K562 (cell line): ENCODE data around the gene KIAA0513. TPM values are rescaled to one million over a fixed set of nuclear protein-coding genes. Genes with fewer than 3 reads are reported as not detected.

Source experiments
- CBX1 ChIP-seq: sonication (generic); IDR thresholded peaks from 2 replicates; pipeline ENCODE4 v1.6.1; 2016; ENCODE audit warnings: antibody characterized with exemption, low read depth, mild to moderate bottlenecking
- CBX2 ChIP-seq: fragments of 200-600 bp; sonication (generic); IDR thresholded peaks from one replicate; pipeline ENCODE4 v1.6.1; 2012; ENCODE audit warnings: mild to moderate bottlenecking, low read length, inconsistent platforms; ENCODE audit not compliant: insufficient read depth, poor library complexity, severe bottlenecking
- CHD4 ChIP-seq: fragments of 200-600 bp; sonication (generic); IDR thresholded peaks from 3 replicates; pipeline ENCODE4 v1.6.1; 2012; ENCODE audit warnings: low read depth, mild to moderate bottlenecking, mixed read lengths, low read length, inconsistent platforms; ENCODE audit not compliant: insufficient read depth, insufficient replicate concordance, poor library complexity, severe bottlenecking
- CREBBP ChIP-seq: IDR thresholded peaks from one replicate; pipeline ENCODE4 v1.6.1; 2012; ENCODE audit warnings: low read depth, mild to moderate bottlenecking, control low read depth, inconsistent platforms, low read length
- KDM1A ChIP-seq, 2 experiments: fragments of 450-650 bp; IDR thresholded peaks; 2 replicates each; pipeline ENCODE4 v1.6.1; 2016; ENCODE audit warnings: mild to moderate bottlenecking in 2 of 2
- PCBP1 ChIP-seq: fragments of 200-400 bp; formaldehyde crosslinking; IDR thresholded peaks from 2 replicates; pipeline ENCODE4 v1.6.1; 2018; ENCODE audit warnings: mild to moderate bottlenecking, low read depth, low read length; ENCODE audit not compliant: poor library complexity, severe bottlenecking
- PTBP1 ChIP-seq: fragments of 200-400 bp; formaldehyde crosslinking; IDR thresholded peaks from 2 replicates; pipeline ENCODE4 v1.6.1; 2017; ENCODE audit warnings: low read depth, low read length
- ZNF12 ChIP-seq: sonication (generic); formaldehyde crosslinking; IDR thresholded peaks from 2 replicates; pipeline ENCODE4 v1.4.0; 2020; ENCODE audit warnings: mild to moderate bottlenecking, missing genetic modification reagents
- ZNF589 ChIP-seq: fragments of 200-800 bp; sonication (Bioruptor generic); IDR thresholded peaks from 2 replicates; pipeline ENCODE4 v1.6.1; 2016; ENCODE audit warnings: low read depth, missing genetic modification characterization, missing compliant biosample characterization
- polyA plus RNA-seq, 8 experiments: library from polyadenylated mRNA; depleted of rRNA in 4 of 8; stranded (reverse) in 5 of 8; unstranded in 3 of 8; fragments of >200 nt; fragmentation: Nextera tagmentation in 2 of 8; fragmentation: Illumina TruSeq in 1 of 8; extraction: Ambion mirVana in 2 of 8; extraction: Trizol in 1 of 8; gene quantifications; 2 replicates each; pipeline versions ENCODE4 v1.2.1 to v1.2.3, GENCODE V29; 2011 to 2014; ENCODE audit warnings: inconsistent platforms in 1 of 8, missing spikeins in 1 of 8
- total RNA-seq, 7 experiments: library from RNA; depleted of rRNA in 6 of 7; stranded (reverse); fragments of >200 nt in 6 of 7; fragmentation: Illumina TruSeq in 2 of 7; extraction: Trizol in 2 of 7; gene quantifications; 2 replicates each; pipeline versions ENCODE4 v1.2.1 to v1.2.3, GENCODE V29; 2011 to 2021; ENCODE audit warnings: low replicate concordance in 1 of 7
- TF ChIP-seq, protein P1 (sequence below): fragments of 200-400 bp; formaldehyde crosslinking; IDR thresholded peaks from 2 replicates; pipeline ENCODE4 v1.6.1; 2017; ENCODE audit warnings: mild to moderate bottlenecking, low read depth, low read length, moderate library complexity
- TF ChIP-seq, protein P2 (sequence below), 2 experiments: fragments of 250-450 bp in 1 of 2; fragments of 450-650 bp in 1 of 2; sonication (Bioruptor Pico) in 1 of 2; IDR thresholded peaks; 2 replicates each; pipeline versions ENCODE4 v1.6.1 to v1.8.0; 2016 to 2021; ENCODE audit warnings: mild to moderate bottlenecking in 2 of 2, moderate library complexity in 2 of 2, missing compliant biosample characterization in 1 of 2, missing genetic modification characterization in 1 of 2
- TF ChIP-seq, protein P3 (sequence below): sonication (generic); formaldehyde crosslinking; IDR thresholded peaks from 2 replicates; pipeline ENCODE4 v1.8.1; 2023; ENCODE audit warnings: missing genetic modification reagents, mild to moderate bottlenecking, borderline replicate concordance
- TF ChIP-seq, protein P4 (sequence below), 2 experiments: fragments of 450-650 bp; IDR thresholded peaks; 2 replicates each; pipeline ENCODE4 v1.6.1; 2018; ENCODE audit warnings: mild to moderate bottlenecking in 2 of 2, low read depth in 1 of 2; ENCODE audit not compliant: partially characterized antibody in 2 of 2

KIAA0513 gene
- total and polyA plus RNA-seq, 9 of the 15 experiments (the other 6 are each of a cell fraction or from before 2014, with no cell fraction given): 0.18 to 13.7 (median 10.2) TPM

DNA sequence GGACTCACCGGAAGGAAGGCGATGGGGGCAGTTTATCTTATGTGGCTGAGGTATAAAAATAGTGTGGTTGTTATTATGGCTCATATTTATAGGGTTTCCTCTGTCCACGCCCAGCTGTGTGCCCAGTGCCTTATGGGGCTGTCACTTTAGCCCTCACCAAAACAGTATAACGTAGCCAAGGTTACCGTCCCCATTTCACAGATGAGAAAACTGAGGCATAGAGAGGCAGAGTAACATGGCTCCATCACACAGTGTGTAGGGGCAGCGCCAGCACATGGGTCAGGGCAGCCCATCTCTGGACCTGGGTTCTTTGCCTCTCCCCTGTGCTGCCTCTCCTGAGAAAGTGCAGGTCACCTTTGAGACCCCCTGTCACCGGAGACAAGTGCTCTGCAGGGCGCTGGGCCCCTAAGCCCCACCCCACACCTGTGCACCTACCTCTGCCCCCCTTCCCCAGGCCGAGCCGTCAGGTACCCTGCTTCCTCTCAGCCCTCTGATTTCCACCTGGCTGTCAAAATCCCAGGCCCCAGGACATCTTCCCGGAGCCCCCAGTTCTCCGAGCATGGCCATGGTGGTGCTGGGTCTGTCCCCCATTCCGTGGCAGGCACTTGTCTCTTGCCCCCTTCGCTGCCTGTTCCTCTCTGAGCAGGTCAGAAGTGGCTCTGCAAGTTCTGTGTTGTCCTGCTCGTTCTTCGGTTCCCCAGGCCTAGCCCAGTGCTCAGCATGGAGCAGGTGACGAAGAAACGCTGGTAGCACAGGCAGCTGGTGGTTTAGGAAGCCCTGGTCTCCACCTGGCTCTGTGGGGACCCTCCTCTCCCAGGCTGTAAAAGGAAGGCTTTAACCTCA, 7.2 kb downstream of the KIAA0513 start (continued):
- peak; percentile 73; the same call in 1 of the 2 replicates for TF ChIP-seq CBX1
- TF ChIP-seq, protein P1, sequence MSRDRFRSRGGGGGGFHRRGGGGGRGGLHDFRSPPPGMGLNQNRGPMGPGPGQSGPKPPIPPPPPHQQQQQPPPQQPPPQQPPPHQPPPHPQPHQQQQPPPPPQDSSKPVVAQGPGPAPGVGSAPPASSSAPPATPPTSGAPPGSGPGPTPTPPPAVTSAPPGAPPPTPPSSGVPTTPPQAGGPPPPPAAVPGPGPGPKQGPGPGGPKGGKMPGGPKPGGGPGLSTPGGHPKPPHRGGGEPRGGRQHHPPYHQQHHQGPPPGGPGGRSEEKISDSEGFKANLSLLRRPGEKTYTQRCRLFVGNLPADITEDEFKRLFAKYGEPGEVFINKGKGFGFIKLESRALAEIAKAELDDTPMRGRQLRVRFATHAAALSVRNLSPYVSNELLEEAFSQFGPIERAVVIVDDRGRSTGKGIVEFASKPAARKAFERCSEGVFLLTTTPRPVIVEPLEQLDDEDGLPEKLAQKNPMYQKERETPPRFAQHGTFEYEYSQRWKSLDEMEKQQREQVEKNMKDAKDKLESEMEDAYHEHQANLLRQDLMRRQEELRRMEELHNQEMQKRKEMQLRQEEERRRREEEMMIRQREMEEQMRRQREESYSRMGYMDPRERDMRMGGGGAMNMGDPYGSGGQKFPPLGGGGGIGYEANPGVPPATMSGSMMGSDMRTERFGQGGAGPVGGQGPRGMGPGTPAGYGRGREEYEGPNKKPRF: no peak
- no peak for TF ChIP-seq CREBBP
- peak; percentile 33 to 67; a peak in 3 of 4 replicates for TF ChIP-seq KDM1A (IDR thresholded peaks at IDR 0.05)
- TF ChIP-seq, protein P2, sequence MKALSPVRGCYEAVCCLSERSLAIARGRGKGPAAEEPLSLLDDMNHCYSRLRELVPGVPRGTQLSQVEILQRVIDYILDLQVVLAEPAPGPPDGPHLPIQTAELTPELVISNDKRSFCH (CRISPR knock-in tag; IDR thresholded peaks at IDR 0.05): no peak
- TF ChIP-seq, protein P2 (tag; IDR thresholded peaks at IDR 0.05): no peak
- TF ChIP-seq, protein P3, sequence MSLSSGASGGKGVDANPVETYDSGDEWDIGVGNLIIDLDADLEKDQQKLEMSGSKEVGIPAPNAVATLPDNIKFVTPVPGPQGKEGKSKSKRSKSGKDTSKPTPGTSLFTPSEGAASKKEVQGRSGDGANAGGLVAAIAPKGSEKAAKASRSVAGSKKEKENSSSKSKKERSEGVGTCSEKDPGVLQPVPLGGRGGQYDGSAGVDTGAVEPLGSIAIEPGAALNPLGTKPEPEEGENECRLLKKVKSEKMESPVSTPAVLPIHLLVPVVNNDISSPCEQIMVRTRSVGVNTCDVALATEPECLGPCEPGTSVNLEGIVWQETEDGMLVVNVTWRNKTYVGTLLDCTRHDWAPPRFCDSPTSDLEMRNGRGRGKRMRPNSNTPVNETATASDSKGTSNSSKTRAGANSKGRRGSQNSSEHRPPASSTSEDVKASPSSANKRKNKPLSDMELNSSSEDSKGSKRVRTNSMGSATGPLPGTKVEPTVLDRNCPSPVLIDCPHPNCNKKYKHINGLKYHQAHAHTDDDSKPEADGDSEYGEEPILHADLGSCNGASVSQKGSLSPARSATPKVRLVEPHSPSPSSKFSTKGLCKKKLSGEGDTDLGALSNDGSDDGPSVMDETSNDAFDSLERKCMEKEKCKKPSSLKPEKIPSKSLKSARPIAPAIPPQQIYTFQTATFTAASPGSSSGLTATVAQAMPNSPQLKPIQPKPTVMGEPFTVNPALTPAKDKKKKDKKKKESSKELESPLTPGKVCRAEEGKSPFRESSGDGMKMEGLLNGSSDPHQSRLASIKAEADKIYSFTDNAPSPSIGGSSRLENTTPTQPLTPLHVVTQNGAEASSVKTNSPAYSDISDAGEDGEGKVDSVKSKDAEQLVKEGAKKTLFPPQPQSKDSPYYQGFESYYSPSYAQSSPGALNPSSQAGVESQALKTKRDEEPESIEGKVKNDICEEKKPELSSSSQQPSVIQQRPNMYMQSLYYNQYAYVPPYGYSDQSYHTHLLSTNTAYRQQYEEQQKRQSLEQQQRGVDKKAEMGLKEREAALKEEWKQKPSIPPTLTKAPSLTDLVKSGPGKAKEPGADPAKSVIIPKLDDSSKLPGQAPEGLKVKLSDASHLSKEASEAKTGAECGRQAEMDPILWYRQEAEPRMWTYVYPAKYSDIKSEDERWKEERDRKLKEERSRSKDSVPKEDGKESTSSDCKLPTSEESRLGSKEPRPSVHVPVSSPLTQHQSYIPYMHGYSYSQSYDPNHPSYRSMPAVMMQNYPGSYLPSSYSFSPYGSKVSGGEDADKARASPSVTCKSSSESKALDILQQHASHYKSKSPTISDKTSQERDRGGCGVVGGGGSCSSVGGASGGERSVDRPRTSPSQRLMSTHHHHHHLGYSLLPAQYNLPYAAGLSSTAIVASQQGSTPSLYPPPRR (CRISPR knock-in tag): no peak
- TF ChIP-seq ZNF12 (CRISPR knock-in tag): no peak
- TF ChIP-seq PTBP1: 0 out of 2 replicates have a peak, but pooled peaks have one; percentile 23
- TF ChIP-seq CHD4: peak; percentile 48
- TF ChIP-seq CBX2: no peak
- TF ChIP-seq PCBP1: no peak
- TF ChIP-seq, protein P4, sequence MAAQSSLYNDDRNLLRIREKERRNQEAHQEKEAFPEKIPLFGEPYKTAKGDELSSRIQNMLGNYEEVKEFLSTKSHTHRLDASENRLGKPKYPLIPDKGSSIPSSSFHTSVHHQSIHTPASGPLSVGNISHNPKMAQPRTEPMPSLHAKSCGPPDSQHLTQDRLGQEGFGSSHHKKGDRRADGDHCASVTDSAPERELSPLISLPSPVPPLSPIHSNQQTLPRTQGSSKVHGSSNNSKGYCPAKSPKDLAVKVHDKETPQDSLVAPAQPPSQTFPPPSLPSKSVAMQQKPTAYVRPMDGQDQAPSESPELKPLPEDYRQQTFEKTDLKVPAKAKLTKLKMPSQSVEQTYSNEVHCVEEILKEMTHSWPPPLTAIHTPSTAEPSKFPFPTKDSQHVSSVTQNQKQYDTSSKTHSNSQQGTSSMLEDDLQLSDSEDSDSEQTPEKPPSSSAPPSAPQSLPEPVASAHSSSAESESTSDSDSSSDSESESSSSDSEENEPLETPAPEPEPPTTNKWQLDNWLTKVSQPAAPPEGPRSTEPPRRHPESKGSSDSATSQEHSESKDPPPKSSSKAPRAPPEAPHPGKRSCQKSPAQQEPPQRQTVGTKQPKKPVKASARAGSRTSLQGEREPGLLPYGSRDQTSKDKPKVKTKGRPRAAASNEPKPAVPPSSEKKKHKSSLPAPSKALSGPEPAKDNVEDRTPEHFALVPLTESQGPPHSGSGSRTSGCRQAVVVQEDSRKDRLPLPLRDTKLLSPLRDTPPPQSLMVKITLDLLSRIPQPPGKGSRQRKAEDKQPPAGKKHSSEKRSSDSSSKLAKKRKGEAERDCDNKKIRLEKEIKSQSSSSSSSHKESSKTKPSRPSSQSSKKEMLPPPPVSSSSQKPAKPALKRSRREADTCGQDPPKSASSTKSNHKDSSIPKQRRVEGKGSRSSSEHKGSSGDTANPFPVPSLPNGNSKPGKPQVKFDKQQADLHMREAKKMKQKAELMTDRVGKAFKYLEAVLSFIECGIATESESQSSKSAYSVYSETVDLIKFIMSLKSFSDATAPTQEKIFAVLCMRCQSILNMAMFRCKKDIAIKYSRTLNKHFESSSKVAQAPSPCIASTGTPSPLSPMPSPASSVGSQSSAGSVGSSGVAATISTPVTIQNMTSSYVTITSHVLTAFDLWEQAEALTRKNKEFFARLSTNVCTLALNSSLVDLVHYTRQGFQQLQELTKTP (IDR thresholded peaks at IDR 0.05; ENCODE audit: low read depth in 1 of 2, partially characterized antibody in 2 of 2): no peak
- TF ChIP-seq ZNF589: no peak
